ENCODE results near the gene AIF1L.

Gene AIF1L

GRCh38 chr9:131078427-131079366, 17.6 kb upstream of the AIF1L start:
- no peak for DNase-seq

DNA sequence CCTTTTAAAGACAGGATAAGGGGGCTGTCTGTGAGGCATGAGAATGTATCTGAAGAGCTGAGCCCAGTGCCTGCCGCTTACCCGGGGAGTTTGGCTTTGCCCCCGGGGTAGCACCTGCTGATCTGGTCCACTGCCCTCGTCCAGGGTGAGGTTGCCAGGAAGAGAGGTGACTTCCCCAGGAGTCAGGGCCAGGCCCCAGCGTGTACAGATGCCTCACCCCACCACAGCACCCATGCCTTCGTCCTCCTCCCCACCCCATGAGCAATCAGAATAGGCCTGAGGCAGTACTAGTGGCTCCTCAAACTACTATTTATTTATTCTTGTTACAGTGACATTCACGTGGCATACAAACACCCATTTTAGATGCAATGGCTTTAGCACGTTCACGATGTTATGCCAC, 15.7 kb upstream of the AIF1L start:
- no peak for DNase-seq

DNA sequence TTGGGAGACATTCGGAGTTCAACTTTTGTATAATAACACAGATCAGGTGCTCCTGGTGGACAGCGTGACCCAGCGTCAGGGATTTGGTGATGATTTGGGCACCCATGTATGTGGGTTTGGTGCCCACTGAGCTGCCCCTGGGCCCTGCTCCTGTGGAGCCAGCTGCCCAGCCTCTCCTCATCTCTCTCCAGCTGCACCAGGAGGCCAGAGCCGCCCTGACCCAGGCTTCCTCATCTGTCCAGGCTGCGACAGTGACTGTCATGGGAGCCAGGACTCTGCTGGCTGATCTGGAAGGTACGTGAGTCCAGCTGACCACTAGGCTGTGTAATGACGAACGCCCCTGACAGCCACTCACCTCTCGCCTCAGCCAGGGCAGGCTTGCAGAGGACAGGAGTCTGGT, 14.5 kb upstream of the AIF1L start:
- no peak for DNase-seq

- no peak for DNase-seq
Measured at GRCh38 chr9:131082774-131083512, 13.4 kb upstream of the AIF1L start.

DNA sequence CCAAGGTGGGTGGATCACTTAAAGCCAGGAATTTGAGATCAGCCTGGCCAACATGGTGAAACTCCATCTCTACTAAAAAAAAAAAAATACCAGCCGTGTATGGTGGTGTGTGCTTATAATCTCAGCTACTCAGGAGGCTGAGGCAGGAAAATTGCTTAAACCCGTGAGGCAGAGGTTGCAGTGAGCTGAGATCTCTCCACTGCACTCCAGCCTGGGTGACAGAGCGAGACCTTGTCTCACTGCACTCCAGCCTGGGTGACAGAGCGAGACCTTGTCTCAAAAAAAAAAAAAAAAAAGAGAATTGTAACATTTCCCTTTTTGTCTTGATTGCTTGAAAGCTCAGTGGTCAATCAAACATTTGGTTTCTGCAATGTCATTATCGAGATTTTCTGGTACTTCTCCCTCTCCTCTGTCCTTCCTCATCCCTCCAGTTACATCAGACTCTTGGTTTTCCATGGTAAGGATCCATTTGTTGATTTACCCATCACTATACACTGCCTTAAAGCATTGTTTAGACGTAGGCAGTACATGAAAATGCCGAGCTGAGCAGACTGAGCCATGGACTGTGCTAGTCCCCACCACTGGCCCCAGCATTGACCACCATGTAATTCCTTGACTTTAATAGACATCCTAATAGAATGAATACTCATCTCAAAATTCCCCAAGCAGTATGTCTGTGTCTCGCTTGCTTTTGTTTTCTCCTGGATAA, 11.5 kb upstream of the AIF1L start:
- DNase-seq: no peak

DNA sequence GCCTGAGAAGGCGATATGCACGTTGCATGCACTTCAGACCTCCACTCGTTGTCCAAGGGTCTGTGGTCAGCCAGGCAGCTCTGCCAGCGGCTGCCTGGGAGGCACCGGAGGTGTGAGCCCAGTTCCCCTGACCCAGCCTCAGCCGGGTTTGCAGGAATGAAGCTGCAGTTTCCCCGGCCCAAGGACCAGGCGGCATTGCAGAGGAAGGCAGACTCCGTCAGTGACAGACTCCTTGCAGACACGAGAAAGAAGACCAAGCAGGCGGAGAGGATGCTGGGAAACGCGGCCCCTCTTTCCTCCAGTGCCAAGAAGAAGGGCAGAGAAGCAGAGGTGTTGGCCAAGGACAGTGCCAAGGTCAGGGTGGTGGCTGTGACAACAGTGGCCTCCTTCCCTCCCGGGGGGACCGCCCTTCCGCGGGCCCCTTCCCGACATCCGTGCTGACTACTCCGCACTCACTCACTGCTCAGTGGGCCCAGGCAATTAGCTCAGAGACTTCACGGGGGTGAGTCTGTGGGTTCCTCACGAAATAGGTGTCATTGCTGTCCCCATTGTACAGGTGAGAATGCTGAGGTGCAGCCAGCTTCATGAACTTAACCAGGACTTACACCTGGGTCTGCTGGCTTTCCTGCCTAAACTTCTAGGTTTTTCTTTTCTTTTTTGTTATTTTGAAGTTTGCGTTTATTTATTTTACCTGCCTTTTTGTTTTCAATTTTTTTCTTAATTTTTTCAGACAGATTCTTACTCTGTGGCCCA, 10.8 kb upstream of the AIF1L start:
- DNase-seq: no peak

DNA sequence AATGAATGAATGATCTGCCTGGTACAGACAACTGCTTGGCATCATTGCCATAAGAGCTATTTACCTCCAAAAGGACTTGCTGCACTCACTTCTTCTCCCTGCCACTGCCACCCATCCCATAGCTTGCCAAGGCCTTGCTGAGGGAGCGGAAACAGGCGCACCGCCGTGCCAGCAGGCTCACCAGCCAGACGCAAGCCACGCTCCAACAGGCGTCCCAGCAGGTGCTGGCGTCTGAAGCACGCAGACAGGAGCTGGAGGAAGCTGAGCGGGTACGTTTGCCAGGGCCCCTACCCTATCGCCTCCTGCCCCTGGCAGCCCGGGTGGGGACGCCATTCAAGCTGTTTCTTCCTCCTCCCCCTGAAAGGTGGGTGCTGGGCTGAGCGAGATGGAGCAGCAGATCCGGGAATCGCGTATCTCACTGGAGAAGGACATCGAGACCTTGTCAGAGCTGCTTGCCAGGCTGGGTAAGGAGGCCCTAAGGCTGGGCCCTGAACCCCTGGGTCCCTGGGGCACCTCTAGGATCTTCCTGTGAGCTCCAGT, 8.9 kb upstream of the AIF1L start:
- no peak for DNase-seq

- no peak for DNase-seq
Measured at GRCh38 chr9:131090025-131090787, 6.1 kb upstream of the AIF1L start.

- DNase-seq: no peak
Measured at GRCh38 chr9:131091352-131091992, 4.9 kb upstream of the AIF1L start.

- DNase-seq: no peak
Measured at GRCh38 chr9:131092030-131092429, 4.3 kb upstream of the AIF1L start.

- no peak for DNase-seq
Measured at GRCh38 chr9:131092548-131093440, 3.5 kb upstream of the AIF1L start.

GRCh38 chr9:131094015-131094414, 2.3 kb upstream of the AIF1L start:
- DNase-seq: no peak

DNA sequence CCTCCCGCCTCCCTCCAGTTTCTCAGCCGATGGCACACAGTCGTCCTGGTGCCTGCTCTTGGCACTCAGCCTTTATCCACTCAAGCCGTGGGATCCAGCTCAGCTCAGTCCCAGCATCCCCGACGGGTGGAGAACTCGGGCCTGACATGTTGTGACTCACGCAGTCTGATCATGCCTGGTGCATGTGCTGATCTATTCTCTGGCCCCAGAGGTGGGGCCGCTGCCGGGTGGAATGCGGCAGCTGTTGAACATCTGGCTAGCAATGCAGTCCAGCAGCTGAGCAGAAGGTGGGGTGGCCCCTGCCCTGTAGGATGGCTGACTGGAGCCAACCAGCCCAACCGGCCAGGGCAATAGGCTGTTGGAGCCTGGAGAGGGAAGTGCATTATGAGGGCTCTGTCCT, 1.7 kb upstream of the AIF1L start:
- DNase-seq: no peak

DNA sequence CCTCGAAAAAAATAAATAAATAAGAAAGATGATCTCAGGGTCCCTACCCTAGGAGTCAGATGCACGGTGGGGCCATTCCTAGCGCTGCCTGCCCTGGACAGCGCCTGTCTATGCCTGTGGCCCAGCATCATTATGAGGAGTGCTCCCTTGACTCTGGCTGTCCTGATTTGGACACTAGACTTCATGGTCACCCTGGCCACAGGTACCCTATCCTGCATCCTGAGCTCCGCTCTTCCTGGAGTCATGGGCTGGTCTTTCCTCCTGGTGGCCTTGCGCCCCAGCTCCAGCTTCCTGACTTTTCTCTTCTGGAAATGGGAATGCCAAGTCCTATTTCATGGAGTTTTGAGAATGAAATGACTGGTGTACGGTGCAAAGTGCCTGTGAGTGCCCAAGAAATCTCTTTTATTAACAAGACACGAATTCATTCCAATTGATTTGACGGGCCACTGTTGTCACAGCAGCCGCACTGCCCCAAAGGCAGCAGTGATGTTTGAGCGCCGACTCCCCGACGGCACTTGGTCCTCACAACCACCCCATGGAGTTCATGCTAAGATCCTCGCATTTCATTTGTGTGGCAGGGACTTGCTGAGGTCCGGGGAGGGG, 564 bp upstream of the AIF1L start:
- DNase-seq: no peak

- DNase-seq: no peak
Measured at GRCh38 chr9:131097126-131097947, 1.0 kb downstream of the AIF1L start.

DNA sequence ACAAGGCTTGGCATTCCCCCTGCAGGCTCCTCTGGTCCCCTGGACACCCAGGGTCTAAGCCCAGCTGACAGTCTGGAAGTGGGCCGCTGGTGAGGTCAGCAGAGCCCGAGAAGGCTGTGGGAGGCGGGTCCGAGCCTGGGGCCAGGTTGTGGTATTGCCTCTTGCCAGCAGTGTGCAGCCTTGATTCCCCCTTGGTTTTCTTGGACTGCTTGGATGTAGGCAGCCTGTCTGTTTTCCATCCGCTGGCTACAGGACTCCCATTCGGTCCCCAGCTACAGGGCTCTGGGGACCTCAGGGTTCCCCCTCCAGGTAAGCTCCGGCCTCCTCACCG, 1.6 kb downstream of the AIF1L start:
- no peak for DNase-seq

DNA sequence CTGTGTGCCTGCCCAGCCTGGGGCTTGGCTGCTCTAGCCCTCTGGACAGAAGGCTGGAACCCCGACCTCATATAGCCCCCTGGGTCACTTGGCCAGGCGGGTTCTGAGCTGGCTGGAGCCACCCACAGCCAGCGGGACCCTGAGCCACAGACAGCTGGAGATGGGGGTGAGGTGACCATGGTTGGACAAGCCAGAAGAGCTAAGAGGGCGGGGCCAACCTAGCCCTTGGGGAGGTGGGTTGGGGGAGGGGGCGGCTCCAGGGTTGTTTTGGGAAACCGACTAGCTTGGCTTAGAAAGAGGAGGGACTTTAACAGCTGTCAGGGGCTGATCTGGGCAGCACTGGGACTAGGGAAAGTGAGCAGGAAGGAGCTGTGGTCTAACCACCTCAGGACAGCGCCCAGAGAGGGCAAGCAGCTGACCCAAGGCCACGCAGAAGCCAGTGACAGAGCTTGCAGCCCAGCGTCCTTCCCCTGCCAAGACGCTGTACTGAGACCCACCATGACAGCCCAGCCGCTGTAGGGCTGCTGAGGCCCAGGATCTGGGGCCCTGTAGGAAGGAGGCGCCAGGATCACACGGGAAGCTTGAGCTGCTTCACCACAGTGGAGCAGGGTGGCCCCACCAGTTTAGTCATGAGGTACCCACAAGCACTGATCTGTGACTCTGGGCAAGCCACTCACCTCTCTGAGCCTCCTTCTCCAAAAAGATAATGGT, 2.2 kb downstream of the AIF1L start:
- no peak for DNase-seq

DNA sequence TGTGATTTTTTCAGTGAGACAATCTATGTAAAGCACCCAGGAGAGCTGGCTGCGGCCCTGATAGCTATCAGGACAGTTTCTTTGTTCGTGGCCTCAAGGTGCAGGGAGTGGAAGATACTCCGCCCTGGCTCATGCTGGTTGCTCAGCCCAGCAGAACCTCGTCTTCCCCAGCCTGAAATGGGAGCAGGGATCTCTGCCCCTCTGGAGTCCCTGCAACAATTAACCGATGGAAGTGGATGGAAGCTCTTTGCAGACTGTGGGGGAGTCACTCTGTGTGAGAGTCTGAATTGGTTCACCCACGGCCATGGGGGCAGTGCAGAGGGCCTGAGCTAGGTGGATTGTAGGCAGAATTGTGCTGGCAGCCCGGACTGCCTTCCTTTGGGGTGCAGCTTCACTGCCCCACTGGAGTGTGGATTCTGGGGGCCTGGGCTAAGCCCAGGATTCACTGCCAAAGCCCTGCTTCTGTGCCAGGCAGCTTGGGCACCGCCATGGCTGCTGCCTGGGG, 2.8 kb downstream of the AIF1L start:
- no peak for DNase-seq

Data from activated naive CD4-positive, alpha-beta T cell treated with Interleukin-2 at 50 U/mL for 16 hours (primary cell).